Raji (cell line): ENCODE measurements around the gene ERCC2.

ENCODE experiments used
- POLR2A ChIP-seq: IDR thresholded peaks from 2 replicates; pipeline ENCODE4 v1.6.1; 2011; ENCODE audit warnings: low read depth, low read length, control low read depth; ENCODE audit not compliant: insufficient read depth

ERCC2 gene

GRCh38 chr19:45304141-45304926 is 66.0 kb downstream of the ERCC2 start:
- no peak for TF ChIP-seq POLR2A

DNA sequence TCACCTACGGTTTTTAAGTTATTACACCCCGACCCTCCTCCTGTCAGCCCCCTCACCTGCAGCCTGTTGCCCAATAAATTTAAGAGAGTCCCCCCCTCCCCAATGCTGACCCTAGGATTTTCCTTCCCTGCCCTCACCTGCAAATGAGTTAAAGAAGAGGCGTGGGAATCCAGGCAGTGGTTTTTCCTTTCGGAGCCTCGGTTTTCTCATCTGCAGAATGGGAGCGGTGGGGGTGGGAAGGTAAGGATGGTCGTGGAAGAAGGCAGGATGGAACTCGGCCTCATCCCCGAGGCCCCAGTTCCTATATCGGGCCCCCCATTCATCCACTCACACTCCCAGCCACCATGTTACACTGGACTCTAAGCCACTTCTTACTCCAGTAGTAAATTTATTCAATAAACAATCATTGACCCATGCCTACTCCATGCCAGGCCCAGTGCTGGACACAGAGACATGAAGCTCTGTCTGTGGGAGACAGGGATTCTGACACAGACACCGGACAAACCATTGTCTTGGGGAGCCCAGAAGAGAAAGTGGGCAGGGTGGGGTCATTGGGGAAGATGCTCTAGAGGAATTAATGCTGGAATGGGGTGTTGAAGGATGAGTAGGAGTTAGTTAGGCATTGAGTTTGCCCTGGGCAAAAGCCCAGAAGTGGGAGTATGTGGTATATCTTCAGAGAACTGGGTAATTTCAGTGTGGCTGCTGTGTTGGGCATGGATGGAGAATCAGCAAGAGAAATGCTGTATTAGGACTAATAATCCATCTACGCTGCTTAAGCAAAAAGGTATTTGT is 66.9 kb downstream of the ERCC2 start:
- TF ChIP-seq POLR2A: no peak

DNA sequence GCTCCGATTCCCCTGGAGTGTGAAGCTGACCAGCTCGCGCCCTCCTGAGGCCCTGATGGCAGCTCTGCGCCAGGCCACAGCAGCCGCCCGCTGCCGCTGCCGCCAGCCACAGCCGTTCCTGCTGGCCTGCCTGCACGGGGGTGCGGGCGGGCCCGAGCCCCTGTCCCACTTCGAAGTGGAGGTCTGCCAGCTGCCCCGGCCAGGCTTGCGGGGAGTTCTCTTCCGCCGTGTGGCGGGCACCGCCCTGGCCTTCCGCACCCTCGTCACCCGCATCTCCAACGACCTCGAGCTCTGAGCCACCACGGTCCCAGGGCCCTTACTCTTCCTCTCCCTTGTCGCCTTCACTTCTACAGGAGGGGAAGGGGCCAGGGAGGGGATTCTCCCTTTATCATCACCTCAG is 68.0 kb downstream of the ERCC2 start:
- TF ChIP-seq POLR2A: no peak
